Neural cell (in vitro differentiated cells): ENCODE data around the gene PSG1.

Experiments used
- POLR2AphosphoS5 ChIP-seq: IDR thresholded peaks from 2 replicates; pipeline ENCODE4 v1.6.1; 2012
- RAD21 ChIP-seq: fragments of 450-650 bp; conservative IDR thresholded peaks from 2 replicates; pipeline ENCODE4 v1.6.1; 2014; ENCODE audit warnings: antibody characterized with exemption, mild to moderate bottlenecking, moderate library complexity
- SMC3 ChIP-seq: fragments of 450-650 bp; conservative IDR thresholded peaks from 2 replicates; pipeline ENCODE4 v1.6.1; 2014; ENCODE audit warnings: antibody characterized with exemption, mild to moderate bottlenecking, moderate library complexity; ENCODE audit not compliant: poor library complexity
- TF ChIP-seq, protein P1 (sequence below): fragments of 450-650 bp; IDR thresholded peaks from 2 replicates; pipeline ENCODE4 v1.5.1; 2014; ENCODE audit warnings: antibody characterized with exemption, mild to moderate bottlenecking, moderate library complexity; ENCODE audit not compliant: poor library complexity, severe bottlenecking

DNA sequence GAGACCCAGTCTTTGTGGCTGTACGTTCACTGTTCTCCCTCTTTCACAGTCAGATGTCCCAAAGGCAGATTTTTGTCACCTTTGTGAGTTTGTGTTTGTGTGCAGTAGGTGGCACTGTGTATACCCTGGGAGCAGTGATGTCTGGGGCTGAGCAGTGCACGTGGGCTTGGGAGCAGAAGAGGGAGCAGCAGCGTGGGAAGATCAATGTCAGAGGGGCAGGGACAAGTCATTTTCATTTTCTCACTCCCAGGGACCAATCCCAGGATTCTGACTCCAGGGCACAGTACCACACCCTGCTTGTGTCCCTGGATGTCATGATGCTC, 40.2 kb upstream of the PSG1 start:
- TF ChIP-seq, protein P1, sequence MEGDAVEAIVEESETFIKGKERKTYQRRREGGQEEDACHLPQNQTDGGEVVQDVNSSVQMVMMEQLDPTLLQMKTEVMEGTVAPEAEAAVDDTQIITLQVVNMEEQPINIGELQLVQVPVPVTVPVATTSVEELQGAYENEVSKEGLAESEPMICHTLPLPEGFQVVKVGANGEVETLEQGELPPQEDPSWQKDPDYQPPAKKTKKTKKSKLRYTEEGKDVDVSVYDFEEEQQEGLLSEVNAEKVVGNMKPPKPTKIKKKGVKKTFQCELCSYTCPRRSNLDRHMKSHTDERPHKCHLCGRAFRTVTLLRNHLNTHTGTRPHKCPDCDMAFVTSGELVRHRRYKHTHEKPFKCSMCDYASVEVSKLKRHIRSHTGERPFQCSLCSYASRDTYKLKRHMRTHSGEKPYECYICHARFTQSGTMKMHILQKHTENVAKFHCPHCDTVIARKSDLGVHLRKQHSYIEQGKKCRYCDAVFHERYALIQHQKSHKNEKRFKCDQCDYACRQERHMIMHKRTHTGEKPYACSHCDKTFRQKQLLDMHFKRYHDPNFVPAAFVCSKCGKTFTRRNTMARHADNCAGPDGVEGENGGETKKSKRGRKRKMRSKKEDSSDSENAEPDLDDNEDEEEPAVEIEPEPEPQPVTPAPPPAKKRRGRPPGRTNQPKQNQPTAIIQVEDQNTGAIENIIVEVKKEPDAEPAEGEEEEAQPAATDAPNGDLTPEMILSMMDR, result no peak
- TF ChIP-seq POLR2AphosphoS5, result no peak
- no peak for TF ChIP-seq SMC3
- no peak for TF ChIP-seq RAD21
